HEK293T (cell line): ENCODE measurements around the gene TRIM8.
"Not testable (repeated sequence)": the region's sequence is repeated elsewhere in the genome, so short reads cannot be mapped to it uniquely, and the experiment has no call there.

Source experiments
- CTCF ChIA-PET: fragments of 350-600 bp; formaldehyde crosslinking; extraction: SDS; loops from one replicate; lab custom pipeline; 2021; ENCODE audit warnings: antibody characterized with exemption, inconsistent platforms; lab: Yijun Ruan, JAX
- POLR2A ChIA-PET: fragments of 350-600 bp; formaldehyde crosslinking; extraction: SDS; loops from one replicate; lab custom pipeline; 2020; ENCODE audit warnings: antibody characterized with exemption, inconsistent platforms; lab: Yijun Ruan, JAX
- DNase-seq: peaks from one replicate; pipeline ENCODE4 v3.0.0; 2012; ENCODE audit warnings: mixed read lengths; ENCODE audit errors: extremely low spot score
- ARNT ChIP-seq: fragments of 450-650 bp; IDR thresholded peaks from 2 replicates; pipeline ENCODE4 v1.6.1; 2017; ENCODE audit warnings: mild to moderate bottlenecking
- BHLHE40 ChIP-seq: fragments of 450-650 bp; IDR thresholded peaks from 2 replicates; pipeline ENCODE4 v1.6.1; 2016; ENCODE audit warnings: mild to moderate bottlenecking, moderate library complexity, borderline replicate concordance
- CTBP1 ChIP-seq: fragments of 450-650 bp; IDR thresholded peaks from 2 replicates; pipeline ENCODE4 v1.6.1; 2016; ENCODE audit warnings: borderline replicate concordance
- ELF4 ChIP-seq: fragments of 450-650 bp; IDR thresholded peaks from 2 replicates; pipeline ENCODE4 v1.6.1; 2017; ENCODE audit warnings: antibody characterized with exemption
- FOXA1 ChIP-seq: fragments of 450-650 bp; IDR thresholded peaks from 2 replicates; pipeline ENCODE4 v1.6.1; 2016; ENCODE audit warnings: mild to moderate bottlenecking
- FOXK2 ChIP-seq: fragments of 450-650 bp; IDR thresholded peaks from 2 replicates; pipeline ENCODE4 v1.6.1; 2016; ENCODE audit warnings: mild to moderate bottlenecking
- FOXM1 ChIP-seq: fragments of 450-650 bp; IDR thresholded peaks from 2 replicates; pipeline ENCODE4 v1.6.1; 2017; ENCODE audit warnings: mild to moderate bottlenecking, borderline replicate concordance
- HDGF ChIP-seq: fragments of 450-650 bp; IDR thresholded peaks from 2 replicates; pipeline ENCODE4 v1.6.1; 2017; ENCODE audit warnings: antibody characterized with exemption, borderline replicate concordance
- L3MBTL2 ChIP-seq: fragments of 450-650 bp; conservative IDR thresholded peaks from 2 replicates; pipeline ENCODE4 v1.6.1; 2016; ENCODE audit warnings: mild to moderate bottlenecking
- LEF1 ChIP-seq: fragments of 450-650 bp; IDR thresholded peaks from 2 replicates; pipeline ENCODE4 v1.6.1; 2017; ENCODE audit warnings: mild to moderate bottlenecking, borderline replicate concordance
- NFRKB ChIP-seq: fragments of 450-650 bp; IDR thresholded peaks from 2 replicates; pipeline ENCODE4 v1.6.1; 2016; ENCODE audit warnings: mild to moderate bottlenecking, moderate library complexity
- SP1 ChIP-seq: fragments of 450-650 bp; IDR thresholded peaks from 2 replicates; pipeline ENCODE4 v1.6.1; 2017
- SUZ12 ChIP-seq: fragments of 450-650 bp; IDR thresholded peaks from 2 replicates; pipeline ENCODE4 v1.6.1; 2016; ENCODE audit warnings: mild to moderate bottlenecking
- TARDBP ChIP-seq: fragments of 450-650 bp; IDR thresholded peaks from 2 replicates; pipeline ENCODE4 v1.6.1; 2016
- ZNF384 ChIP-seq: fragments of 450-650 bp; IDR thresholded peaks from 2 replicates; pipeline ENCODE4 v1.6.1; 2016
- TF ChIP-seq, protein P1 (sequence below): fragments of 450-650 bp; IDR thresholded peaks from 2 replicates; pipeline ENCODE4 v1.6.1; 2016

The TRIM8 gene

DNA sequence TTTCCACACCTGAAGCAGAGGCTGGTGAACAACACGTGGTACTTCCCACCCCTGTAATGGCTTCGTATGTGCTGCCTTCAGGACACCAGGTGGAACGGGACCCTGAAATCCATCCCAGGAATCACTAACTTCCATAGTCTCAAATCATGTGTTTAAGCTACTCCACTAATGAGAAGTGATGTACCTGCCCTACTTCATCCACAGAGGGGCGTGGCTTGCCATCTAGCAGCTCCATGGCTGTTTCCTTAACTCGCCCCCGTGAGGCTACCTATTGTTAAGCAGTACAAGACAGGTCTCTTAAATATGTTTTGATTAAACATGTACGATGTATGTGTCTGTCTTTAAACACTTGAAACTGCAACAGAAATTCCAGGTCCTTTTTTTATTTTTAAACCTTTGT is 38.1 kb downstream of the TRIM8 start:
- DNase-seq, result no peak
- POLR2A ChIA-PET, result no interaction called here
- CTCF ChIA-PET, result interaction anchor here (1.0 kb wide), 1 partner anchor 17 kb away, joined by 3 read pairs; no protein-coding TSS in a partner anchor
- TF ChIP-seq ARNT, result no peak

DNA sequence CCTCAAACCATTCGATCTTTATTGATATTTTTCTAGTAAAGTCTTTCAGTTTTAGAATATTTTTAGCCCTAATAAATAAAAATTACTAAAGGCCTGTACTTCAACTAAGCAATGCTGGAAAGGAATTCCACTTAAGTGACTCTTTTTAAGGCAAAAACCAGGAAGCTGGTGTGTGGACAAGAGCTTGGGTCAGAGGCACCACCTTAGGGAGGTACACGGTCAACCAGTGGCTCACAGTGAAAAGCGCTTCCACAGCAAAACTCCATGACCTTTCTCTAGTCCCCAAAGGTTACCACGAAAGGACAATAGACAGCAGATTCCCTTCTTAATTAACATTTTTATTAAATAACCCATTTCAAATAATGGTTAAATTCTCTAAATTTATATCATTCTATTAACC is 38.7 kb downstream of the TRIM8 start:
- TF ChIP-seq SP1 (no peak), L3MBTL2 (no peak), FOXK2 (no peak), ELF4 (no peak)
- DNase-seq, result no peak
- ChIA-PET CTCF (no interaction called here), POLR2A (no interaction called here)

DNA sequence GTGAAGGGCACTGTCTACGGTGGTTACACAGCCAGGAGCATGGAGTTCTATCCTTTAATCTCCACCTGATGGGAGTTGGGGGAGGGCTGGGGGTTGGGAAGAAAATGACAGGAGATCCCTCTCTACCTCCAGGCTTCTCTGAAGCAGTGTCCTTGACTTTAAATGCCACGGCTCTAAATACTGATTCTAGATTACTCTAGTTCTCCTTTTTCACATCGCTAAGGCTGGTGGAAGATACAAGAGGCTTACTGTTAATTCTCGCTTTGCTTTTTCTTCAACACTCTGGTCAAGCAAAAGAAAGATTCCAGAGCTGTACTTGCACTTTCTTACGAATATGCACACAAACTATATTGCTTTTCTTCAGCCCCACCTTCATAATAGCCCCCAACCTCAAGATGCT is 39.5 kb downstream of the TRIM8 start:
- DNase-seq, result no peak
- no peak for TF ChIP-seq FOXK2
- TF ChIP-seq HDGF, result no peak
- no peak for TF ChIP-seq SP1
- TF ChIP-seq CTBP1, result no peak
- no peak for TF ChIP-seq SUZ12
- no peak for TF ChIP-seq LEF1
- no peak for TF ChIP-seq ZNF384
- TF ChIP-seq ARNT, result no peak
- TF ChIP-seq, protein P1, sequence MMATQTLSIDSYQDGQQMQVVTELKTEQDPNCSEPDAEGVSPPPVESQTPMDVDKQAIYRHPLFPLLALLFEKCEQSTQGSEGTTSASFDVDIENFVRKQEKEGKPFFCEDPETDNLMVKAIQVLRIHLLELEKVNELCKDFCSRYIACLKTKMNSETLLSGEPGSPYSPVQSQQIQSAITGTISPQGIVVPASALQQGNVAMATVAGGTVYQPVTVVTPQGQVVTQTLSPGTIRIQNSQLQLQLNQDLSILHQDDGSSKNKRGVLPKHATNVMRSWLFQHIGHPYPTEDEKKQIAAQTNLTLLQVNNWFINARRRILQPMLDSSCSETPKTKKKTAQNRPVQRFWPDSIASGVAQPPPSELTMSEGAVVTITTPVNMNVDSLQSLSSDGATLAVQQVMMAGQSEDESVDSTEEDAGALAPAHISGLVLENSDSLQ, result no peak
- TF ChIP-seq L3MBTL2, result no peak
- no peak for TF ChIP-seq FOXA1
- TF ChIP-seq TARDBP, result no peak
- TF ChIP-seq NFRKB, result no peak
- no peak for TF ChIP-seq ELF4
- TF ChIP-seq FOXM1, result no peak
- no peak for TF ChIP-seq BHLHE40
- POLR2A ChIA-PET, result no interaction called here
- CTCF ChIA-PET, result interaction anchor here (0.9 kb wide), 1 partner anchor 14 kb away, joined by 3 read pairs; no protein-coding TSS in a partner anchor

GRCh38 chr10:102691285-102692066 is 47.2 kb downstream of the TRIM8 start:
- TF ChIP-seq LEF1, result no peak
- TF ChIP-seq FOXM1, result no peak
- TF ChIP-seq BHLHE40, result no peak
- no peak for TF ChIP-seq SP1
- no peak for TF ChIP-seq ELF4
- no peak for TF ChIP-seq L3MBTL2
- no peak for TF ChIP-seq FOXA1
- no peak for TF ChIP-seq HDGF
- TF ChIP-seq ZNF384, result no peak
- TF ChIP-seq SUZ12, result no peak
- no peak for TF ChIP-seq FOXK2
- CTCF ChIA-PET, result interaction anchor here (1.2 to 1.7 kb wide), 2 partner anchors 14 to 21 kb away, joined by 4 to 5 read pairs; no protein-coding TSS in a partner anchor
- no peak for DNase-seq
- POLR2A ChIA-PET, result no interaction called here

DNA sequence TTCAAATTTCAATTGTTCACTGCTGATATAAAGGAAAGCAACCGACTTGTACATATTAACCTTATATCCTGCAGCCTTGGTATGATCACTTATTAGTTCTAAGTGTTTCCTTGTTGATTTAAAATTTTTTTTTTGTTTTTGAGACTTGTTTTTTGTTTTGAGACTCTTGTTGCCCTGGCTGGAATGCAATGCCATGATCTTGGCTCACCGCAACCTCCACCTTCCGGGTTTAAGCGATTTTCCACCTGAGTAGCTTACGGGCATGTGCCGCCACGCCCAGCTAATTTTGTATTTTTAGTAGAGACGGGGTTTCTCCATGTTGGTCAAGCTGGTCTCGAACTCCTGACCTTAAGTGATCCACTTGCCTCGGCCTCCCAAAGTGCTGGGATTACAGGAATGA is 51.1 kb downstream of the TRIM8 start:
- DNase-seq, CTCF ChIA-PET, POLR2A ChIA-PET: not testable (repeated sequence)

DNA sequence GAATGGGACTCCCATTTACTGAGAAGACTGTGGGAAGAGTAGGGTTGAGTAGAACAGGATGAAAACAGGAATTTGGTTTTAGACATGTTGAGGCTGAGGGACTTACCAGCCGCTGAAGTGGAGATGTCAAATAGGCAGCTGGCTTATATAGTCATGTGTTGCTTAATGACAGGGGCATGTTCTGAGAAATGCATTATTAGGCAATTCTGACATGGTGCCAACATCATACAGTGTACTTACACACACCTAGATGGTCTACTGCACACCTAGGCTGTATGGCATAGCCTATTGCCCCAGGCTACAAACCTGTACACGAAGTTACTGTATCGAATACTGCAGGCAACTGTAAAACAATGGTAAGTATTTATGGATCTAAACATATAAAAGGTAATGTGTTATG is 52.5 kb downstream of the TRIM8 start:
- CTCF ChIA-PET, result interaction anchor here (0.6 kb wide), 1 partner anchor 196 kb away, joined by 3 read pairs; no protein-coding TSS in a partner anchor
- TF ChIP-seq NFRKB, result no peak
- DNase-seq, result no peak
- POLR2A ChIA-PET, result no interaction called here

DNA sequence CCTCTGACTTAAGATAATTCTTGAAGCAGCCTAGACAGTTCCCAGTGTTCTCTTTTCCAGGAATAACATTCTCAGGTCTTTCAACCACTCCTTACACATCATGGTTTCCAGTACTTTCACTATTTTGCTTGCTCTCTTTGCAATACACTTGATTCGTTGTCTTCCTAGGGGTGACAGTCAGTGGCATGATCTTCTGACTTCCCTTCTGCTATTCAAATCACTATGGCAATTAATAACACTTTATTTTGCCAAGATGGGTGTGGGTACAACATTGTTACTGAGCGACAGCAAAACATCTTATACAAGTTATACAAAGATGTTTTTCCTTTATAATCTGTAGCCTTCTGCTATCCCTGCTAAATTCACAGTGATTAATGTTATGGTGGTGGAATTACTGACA is 54.6 kb downstream of the TRIM8 start:
- TF ChIP-seq, protein P1, result no peak
- TF ChIP-seq ARNT (no peak), FOXK2 (no peak), CTBP1 (no peak), NFRKB (no peak), LEF1 (no peak), FOXA1 (no peak), L3MBTL2 (no peak), SUZ12 (no peak), TARDBP (no peak), BHLHE40 (no peak), SP1 (no peak), ZNF384 (no peak), FOXM1 (no peak), HDGF (no peak), ELF4 (no peak)
- DNase-seq, result no peak
- ChIA-PET POLR2A (no interaction called here), CTCF (no interaction called here)

DNA sequence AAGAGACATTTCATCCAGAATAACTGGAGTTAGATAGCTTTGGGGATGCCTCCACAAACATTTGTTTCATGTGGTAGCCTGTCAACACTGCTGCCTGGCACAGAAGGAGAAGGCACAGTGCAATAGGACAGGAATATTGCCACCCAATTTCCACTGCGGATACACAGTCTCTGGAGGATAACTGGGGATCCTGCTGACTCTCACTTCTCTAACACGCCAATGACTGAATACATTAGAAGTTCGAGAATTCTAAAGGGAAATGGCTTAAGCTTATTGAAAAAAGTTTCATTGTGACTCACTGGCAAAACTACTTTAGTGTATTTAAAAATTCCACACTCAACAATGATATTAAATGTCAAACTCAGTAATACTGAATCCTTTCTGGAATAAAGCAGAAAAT is 57.0 kb downstream of the TRIM8 start:
- ChIA-PET CTCF (no interaction called here), POLR2A (interaction anchor here (0.9 kb wide), 1 partner anchor 12 kb away, joined by 3 read pairs; the partner anchor contains the start of gene ARL3)
- TF ChIP-seq NFRKB, result no peak
- TF ChIP-seq LEF1, result no peak
- TF ChIP-seq BHLHE40, result no peak
- TF ChIP-seq SP1, result no peak
- no peak for TF ChIP-seq FOXA1
- no peak for TF ChIP-seq HDGF
- TF ChIP-seq ELF4, result no peak
- no peak for TF ChIP-seq ARNT
- TF ChIP-seq ZNF384, result no peak
- TF ChIP-seq L3MBTL2, result no peak
- TF ChIP-seq, protein P1, result no peak
- no peak for DNase-seq
